Measurements from ENCODE around the gene EZH1. TPM values are rescaled to one million over a fixed set of nuclear protein-coding genes. Genes with fewer than 3 reads are reported as not detected.

The EZH1 gene
- total and polyA plus RNA-seq, 10 of the 15 experiments (the other 5 are each of a cell fraction or from before 2014, with no cell fraction given), result 6.1 to 43.3 (median 16.8) TPM

DNA sequence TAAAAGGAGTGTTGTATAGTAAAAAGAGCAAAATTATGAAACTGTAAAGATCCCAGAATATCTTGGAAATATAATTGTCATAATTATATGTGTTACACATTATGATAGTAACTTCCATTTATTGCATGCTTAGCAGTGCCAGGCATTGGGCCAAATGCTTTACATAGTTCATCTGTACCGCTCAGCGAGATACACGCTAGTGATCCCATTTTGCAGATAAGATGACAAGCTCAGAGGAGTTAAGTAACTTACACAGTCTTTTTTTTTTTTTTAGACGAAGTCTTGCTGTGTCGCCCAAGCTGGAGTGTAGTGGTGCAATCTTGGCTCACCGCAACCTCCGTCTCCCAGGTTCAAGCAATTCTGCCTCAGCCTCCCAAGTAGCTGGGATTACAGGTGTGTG lies 6.8 kb upstream of the EZH1 start (continued):
- TF ChIP-seq ZBTB40 (IDR thresholded peaks at IDR 0.05; ENCODE audit: borderline replicate concordance), result no peak

- in situ Hi-C loops (cut with MboI) (loop anchor here (5.0 kb wide), 1 partner anchor 51 kb away; no protein-coding TSS in a partner anchor), intact Hi-C loops (cut with micrococcal nuclease; ENCODE audit: unreplicated experiment) (no loop called here)
- Histone ChIP-seq H3K9ac (ENCODE audit: control insufficient read depth, insufficient read depth, low read length) (no peak overlapping the region), H3K27me3 (replicated peaks in 1 of 2; ENCODE audit: control insufficient read depth in 2 of 2, insufficient read depth in 2 of 2, low read length in 1 of 2) (no peaks in the 10 kb centered on the region; a peak in 1 of 4 replicates), H3K9me3 (replicated peaks; ENCODE audit: control insufficient read depth, insufficient read depth, low read length) (no peaks in the 10 kb centered on the region), H3K36me3 (ENCODE audit: control insufficient read depth in 2 of 2, insufficient read depth in 2 of 2, low read length in 1 of 2) (no peaks in the 10 kb centered on the region), H3K79me2 (ENCODE audit: control insufficient read depth, insufficient read depth, low read length) (no peaks in the 10 kb centered on the region), H2AFZ (ENCODE audit: control insufficient read depth, low read depth, low read length) (no peak overlapping the region), H4K20me1 (ENCODE audit: control insufficient read depth, insufficient read depth) (no peaks in the 10 kb centered on the region), H3K4me3 (no peak overlapping the region), H3K4me1 (ENCODE audit: control insufficient read depth, insufficient read depth, low read length) (no peaks in the 10 kb centered on the region), H3K27ac (ENCODE audit: control insufficient read depth, insufficient read depth) (no peak overlapping the region), H3K4me2 (ENCODE audit: control insufficient read depth, insufficient read depth) (no peak overlapping the region)
- TF ChIP-seq LARP7 (IDR thresholded peaks at IDR 0.05) (no peak), PML (IDR thresholded peaks at IDR 0.05; ENCODE audit: low read length) (no peak), MYC (IDR thresholded peaks at IDR 0.05; ENCODE audit: insufficient read depth, insufficient read length, insufficient replicate concordance, low read length, severe bottlenecking) (no peak), ATF3 (IDR thresholded peaks at IDR 0.05; ENCODE audit: borderline replicate concordance, extremely low read depth, low read depth, low read length) (no peak), DPF2 (IDR thresholded peaks at IDR 0.05) (no peak), PRDM15 (CRISPR knock-in tag; IDR thresholded peaks at IDR 0.05) (no peak)
- ATAC-seq (no peak), DNase-seq (ENCODE audit: low read depth, low spot score) (no peak), FAIRE-seq (no peak)
- POLR2A ChIA-PET, result interaction anchor here (0.6 to 1.9 kb wide), 4 partner anchors 8 to 247 kb away, joined by 3 to 6 read pairs (median 4); no protein-coding TSS in a partner anchor
- BruUV-seq (replicated peaks), result no TSS peak
- 6% methylated on average over 3 of the region's 3 CpGs for WGBS (ENCODE audit: insufficient coverage, insufficient replicate concordance, low lambda C conversion rate, missing lambda C conversion rate)
- SMC1A ChIA-PET (ENCODE audit: uncharacterized antibody, unreplicated experiment), result interaction anchor here (1.4 to 3.4 kb wide), 5 partner anchors 9 to 95 kb away, joined by 3 to 17 read pairs (median 4); partner anchors contain the start of gene VPS25
- RAD21 ChIA-PET (ENCODE audit: unreplicated experiment), result interaction anchor here (0.5 to 1.9 kb wide), 3 partner anchors 9 to 19 kb away, joined by 4 to 7 read pairs (median 4); no protein-coding TSS in a partner anchor
- CTCF ChIA-PET, result interaction anchor here (1.0 to 2.7 kb wide), 4 partner anchors 11 to 172 kb away, joined by 3 to 21 read pairs (median 5); no protein-coding TSS in a partner anchor
These were observed 6.0 kb upstream of the EZH1 start for GRCh38 chr17:42750739-42751344.

Data from GM12878 (cell line).